Activated CD4-positive, CD25-positive, alpha-beta regulatory T cell treated with anti-CD3 and anti-CD28 coated beads, Interleukin-2, amount 50 U/mL, for 16 hours (primary cell): ENCODE results near the gene ATP6V0E1.

Experiments
- DNase-seq: peaks from one replicate; pipeline ENCODE4 v3.0.0-alpha.2; 2020; ENCODE audit warnings: low read depth, low spot score

The ATP6V0E1 gene

GRCh38 chr5:172956228-172956627 is 27.3 kb upstream of the ATP6V0E1 start:
- no peak for DNase-seq

DNA sequence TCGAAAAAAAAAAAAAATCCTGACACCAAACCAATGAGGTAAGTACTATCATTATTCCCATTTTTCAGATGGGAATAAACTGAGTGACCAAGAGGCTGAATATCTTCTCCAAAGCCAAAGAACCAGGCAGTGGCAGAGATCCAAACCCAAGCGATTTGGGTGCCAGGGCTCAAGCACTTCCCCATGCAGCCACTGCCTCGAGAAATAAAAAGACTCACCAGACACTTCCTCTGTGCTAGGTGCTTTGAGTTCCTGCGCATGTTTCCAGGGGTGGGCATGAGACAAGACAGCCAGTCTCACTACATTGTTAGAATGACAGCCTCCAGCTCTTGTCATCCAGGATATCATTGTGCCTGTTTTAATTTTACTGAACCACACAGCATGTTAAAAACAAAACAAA is 26.6 kb upstream of the ATP6V0E1 start:
- DNase-seq: no peak

DNA sequence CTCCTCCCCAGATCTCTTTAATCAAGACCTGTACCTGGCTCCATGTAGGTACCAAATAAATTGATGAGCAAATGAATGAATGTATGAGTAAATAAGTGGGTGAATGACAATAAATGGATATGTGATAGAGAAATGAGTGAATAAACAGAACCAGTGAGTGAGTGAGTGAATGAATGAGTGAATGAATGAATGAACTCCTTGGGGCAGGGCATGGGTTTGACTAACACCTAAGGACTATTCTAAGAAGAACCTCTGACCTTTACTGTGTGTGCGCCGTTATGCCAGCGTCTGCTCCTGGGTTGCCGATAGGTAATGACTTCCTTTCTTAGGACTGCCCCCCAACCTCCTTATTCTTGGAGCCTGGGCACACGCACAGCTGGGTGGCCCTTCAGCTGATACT is 26.1 kb upstream of the ATP6V0E1 start:
- DNase-seq: no peak

- peak; percentile 41 for DNase-seq
These were observed 25.1 kb upstream of the ATP6V0E1 start for GRCh38 chr5:172958331-172959046.

- DNase-seq: no peak
These were observed 23.5 kb upstream of the ATP6V0E1 start for GRCh38 chr5:172959824-172960799.

- DNase-seq: no peak
These were observed 13.7 kb upstream of the ATP6V0E1 start for GRCh38 chr5:172969921-172970320.

- DNase-seq: no peak
These were observed 12.1 kb upstream of the ATP6V0E1 start for GRCh38 chr5:172971482-172971881.

DNA sequence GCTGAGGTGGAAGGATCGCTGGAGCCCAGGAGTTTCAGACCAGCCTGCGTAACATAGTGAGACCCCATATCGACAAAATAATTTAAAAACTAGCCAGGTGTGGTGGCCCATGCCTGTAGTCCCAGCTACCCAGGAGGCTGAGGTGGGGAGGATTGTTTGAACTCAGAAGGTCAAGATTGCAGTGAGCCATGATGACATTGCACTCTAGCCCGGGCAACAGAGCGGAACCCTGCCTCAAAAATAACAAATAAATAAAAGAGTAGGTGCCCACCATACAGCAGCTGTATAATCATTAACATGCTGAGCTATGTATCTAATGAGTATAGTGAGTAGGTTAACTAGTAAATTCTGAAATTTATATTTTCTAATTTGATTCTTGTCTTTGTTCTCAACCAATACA is 11.0 kb upstream of the ATP6V0E1 start:
- no peak for DNase-seq

GRCh38 chr5:172973127-172973916 is 10.2 kb upstream of the ATP6V0E1 start:
- DNase-seq: no peak

- no peak for DNase-seq
These were observed 9.6 kb upstream of the ATP6V0E1 start for GRCh38 chr5:172973931-172974330.

GRCh38 chr5:172975289-172975688 is 8.3 kb upstream of the ATP6V0E1 start:
- DNase-seq: no peak

- no peak for DNase-seq
These were observed 3.8 kb upstream of the ATP6V0E1 start for GRCh38 chr5:172979778-172980177.

DNA sequence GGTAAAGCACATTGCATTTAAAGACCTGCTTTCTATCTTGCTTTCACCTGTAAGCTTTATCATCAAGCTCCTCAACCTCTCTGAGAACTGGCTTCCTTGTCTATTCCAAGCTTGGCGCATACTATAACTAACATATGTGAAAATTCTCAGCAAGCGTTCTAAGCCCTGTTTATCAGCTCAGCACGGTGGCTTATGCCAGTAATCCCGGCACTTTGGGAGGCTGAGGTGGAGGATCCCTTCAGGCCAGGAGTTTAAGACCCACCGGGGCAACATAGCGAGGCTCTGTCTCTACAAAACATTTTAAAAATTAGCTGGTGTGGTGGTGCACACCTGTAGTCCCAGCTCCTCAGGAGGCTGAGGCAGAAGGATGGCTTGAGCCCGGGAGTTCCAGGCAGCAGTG is 1.6 kb upstream of the ATP6V0E1 start:
- DNase-seq: no peak

DNA sequence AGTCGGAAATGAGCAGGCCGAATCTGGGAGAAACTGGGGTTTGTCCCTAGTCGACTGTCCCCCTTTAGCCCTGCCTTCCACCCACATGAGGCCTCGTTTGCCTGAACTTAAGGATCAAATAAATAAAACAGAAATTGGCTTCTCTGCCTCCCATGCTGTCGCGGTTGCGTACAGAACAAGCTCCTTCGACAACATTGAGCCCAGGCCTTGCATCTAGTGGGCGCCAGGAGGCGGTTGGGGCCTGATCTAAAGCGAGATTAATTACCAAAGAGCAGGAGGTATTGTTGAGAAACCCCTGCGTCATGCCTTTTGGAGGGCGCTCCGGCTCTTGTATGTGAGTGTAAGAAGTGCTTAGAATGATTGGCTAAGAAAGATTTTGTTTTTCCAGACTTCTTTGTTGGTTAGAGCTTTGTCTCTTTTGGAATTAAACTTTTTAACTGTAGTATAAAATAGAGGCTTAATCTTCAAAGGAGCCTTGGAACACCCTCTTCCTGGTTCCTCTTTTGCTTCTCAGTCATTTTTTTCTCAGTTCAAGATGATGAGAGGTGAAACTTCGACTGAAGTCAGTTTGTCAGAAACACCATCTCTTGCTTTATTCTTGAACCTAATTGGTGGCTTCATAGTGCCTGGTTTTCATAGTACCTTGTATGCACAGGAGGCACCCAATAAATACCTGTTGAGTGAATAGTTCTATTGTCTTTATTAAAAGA is 828 bp downstream of the ATP6V0E1 start:
- peak; percentile 59 for DNase-seq

- DNase-seq: no peak
These were observed 2.0 kb downstream of the ATP6V0E1 start for GRCh38 chr5:172985596-172985995.

DNA sequence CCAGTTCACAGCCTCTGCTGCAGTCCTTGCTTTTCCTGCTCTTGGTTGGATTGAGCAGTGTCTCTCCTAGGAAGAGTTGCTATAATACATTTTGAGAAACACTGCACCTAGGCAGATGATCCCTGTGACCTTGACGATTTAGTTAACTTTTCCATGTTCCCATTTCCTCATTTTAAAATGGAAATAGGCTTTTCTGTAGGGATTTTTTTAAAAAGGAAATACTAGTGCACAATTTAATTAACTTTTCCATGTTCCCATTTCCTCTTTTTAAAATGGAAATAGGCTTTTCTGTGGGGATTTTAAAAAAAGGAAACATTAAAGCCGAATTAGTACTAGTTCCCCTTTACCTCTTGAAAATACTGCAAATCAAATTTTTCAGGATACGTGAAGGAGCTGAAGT is 4.7 kb downstream of the ATP6V0E1 start:
- no peak for DNase-seq

GRCh38 chr5:172990776-172991175 is 7.2 kb downstream of the ATP6V0E1 start:
- DNase-seq: no peak

DNA sequence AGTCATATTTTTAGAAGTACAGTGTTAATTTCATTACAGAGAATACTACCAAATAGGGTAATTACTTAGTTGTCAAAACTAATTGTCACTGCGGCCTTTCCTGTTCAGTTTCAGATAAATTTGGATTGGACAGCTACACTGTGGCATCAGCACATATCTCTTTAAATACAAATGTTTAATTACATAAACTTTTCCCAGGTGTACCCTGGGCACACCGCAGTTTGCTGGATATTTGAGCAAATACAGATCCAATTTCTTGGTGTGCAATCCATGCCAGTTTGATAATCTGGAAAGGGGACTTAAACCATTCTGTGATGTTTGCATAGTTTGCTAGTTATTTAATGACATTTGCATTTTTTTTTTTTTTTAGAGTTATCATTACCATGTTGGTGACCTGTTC is 10.8 kb downstream of the ATP6V0E1 start:
- DNase-seq: no peak

- DNase-seq: no peak
These were observed 15.9 kb downstream of the ATP6V0E1 start for GRCh38 chr5:172999372-172999973.

DNA sequence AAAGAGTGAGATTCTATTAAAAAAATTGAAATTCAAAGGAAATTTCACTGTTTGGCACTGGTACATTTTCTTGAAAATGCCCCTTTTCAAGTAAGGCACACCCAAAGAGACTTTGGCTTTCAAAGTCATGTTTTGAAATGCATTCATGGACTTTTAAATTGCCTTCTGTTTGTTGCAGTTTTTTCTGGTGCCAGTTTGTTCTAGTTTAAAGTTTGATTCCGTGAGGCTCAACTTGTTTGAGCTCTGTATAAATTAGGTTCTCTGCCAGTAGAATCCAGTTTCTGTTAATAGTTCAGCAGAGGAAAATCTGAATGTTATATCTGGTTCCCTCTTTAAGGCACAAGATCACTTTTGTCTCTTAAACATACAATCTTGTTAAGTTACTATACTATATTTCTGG is 16.4 kb downstream of the ATP6V0E1 start:
- no peak for DNase-seq
